ENCODE data around the gene ISOC1.

ISOC1 gene

GRCh38 chr5:129078660-129079059, 15.9 kb upstream of the ISOC1 start:
- H3K4me3 ChIP-seq (ENCODE audit: low read depth in 1 of 2, low read length in 1 of 2): no peak overlapping the region
- H3K4me1 ChIP-seq (ENCODE audit: control insufficient read depth in 1 of 2, insufficient read depth in 1 of 2, low read depth in 1 of 2, low read length in 1 of 2): no peaks in the 10 kb centered on the region
- H3K27ac ChIP-seq: no peak overlapping the region
- no peak for TF ChIP-seq CTCF (IDR thresholded peaks at IDR 0.05)
- H3K36me3 ChIP-seq: no peaks in the 10 kb centered on the region
- H3K9me3 ChIP-seq: no peaks in the 10 kb centered on the region
- H3K27me3 ChIP-seq: no peaks in the 10 kb centered on the region

- H3K9me3 ChIP-seq: no peaks in the 10 kb centered on the region
Measured at GRCh38 chr5:129079496-129079895, 15.1 kb upstream of the ISOC1 start.

GRCh38 chr5:129080766-129081165, 13.8 kb upstream of the ISOC1 start:
- Histone ChIP-seq H3K27me3 (no peaks in the 10 kb centered on the region), H3K36me3 (no peaks in the 10 kb centered on the region), H3K27ac (no peak overlapping the region), H3K4me1 (ENCODE audit: control insufficient read depth in 1 of 2, insufficient read depth in 1 of 2, low read depth in 1 of 2, low read length in 1 of 2) (no peaks in the 10 kb centered on the region), H3K4me3 (ENCODE audit: low read depth in 1 of 2, low read length in 1 of 2) (no peak overlapping the region), H3K9me3 (no peaks in the 10 kb centered on the region)
- no peak for TF ChIP-seq CTCF (IDR thresholded peaks at IDR 0.05)

More at GRCh38 chr5:129079496-129079895, 15.1 kb upstream of the ISOC1 start:
- Histone ChIP-seq H3K36me3 (no peaks in the 10 kb centered on the region), H3K4me3 (ENCODE audit: low read depth in 1 of 2, low read length in 1 of 2) (no peak overlapping the region), H3K27me3 (no peaks in the 10 kb centered on the region), H3K4me1 (ENCODE audit: control insufficient read depth in 1 of 2, insufficient read depth in 1 of 2, low read depth in 1 of 2, low read length in 1 of 2) (no peaks in the 10 kb centered on the region), H3K27ac (no peak overlapping the region)
- no peak for TF ChIP-seq CTCF (IDR thresholded peaks at IDR 0.05)

GRCh38 chr5:129082225-129083136, 12.1 kb upstream of the ISOC1 start:
- no peaks in the 10 kb centered on the region for H3K36me3 ChIP-seq
- H3K4me1 ChIP-seq (ENCODE audit: control insufficient read depth in 1 of 2, insufficient read depth in 1 of 2, low read depth in 1 of 2, low read length in 1 of 2): no peaks in the 10 kb centered on the region
- H3K27ac ChIP-seq: no peak overlapping the region

More at GRCh38 chr5:129082225-129083136, 12.1 kb upstream of the ISOC1 start:
- Histone ChIP-seq H3K9me3 (no peaks in the 10 kb centered on the region), H3K4me3 (ENCODE audit: low read depth in 1 of 2, low read length in 1 of 2) (no peak overlapping the region), H3K27me3 (no peaks in the 10 kb centered on the region)
- TF ChIP-seq CTCF (IDR thresholded peaks at IDR 0.05): no peak

Data from neutrophil (primary cell).